AG10803 (cell line): ENCODE data around the gene CDHR5.

Experiments
- DNase-seq: peaks from one replicate; pipeline ENCODE4 v3.0.0; 2010; ENCODE audit warnings: low read depth
- H3K4me3 ChIP-seq: 2 replicates; pipeline ENCODE4 v1.5.1; 2011; ENCODE audit warnings: mild to moderate bottlenecking, low read length, control low read depth
- TF ChIP-seq, protein P1 (sequence below): conservative IDR thresholded peaks from 2 replicates; pipeline ENCODE4 v1.5.1; 2011; ENCODE audit warnings: mild to moderate bottlenecking, low read length, control low read depth, inconsistent platforms

Gene CDHR5

DNA sequence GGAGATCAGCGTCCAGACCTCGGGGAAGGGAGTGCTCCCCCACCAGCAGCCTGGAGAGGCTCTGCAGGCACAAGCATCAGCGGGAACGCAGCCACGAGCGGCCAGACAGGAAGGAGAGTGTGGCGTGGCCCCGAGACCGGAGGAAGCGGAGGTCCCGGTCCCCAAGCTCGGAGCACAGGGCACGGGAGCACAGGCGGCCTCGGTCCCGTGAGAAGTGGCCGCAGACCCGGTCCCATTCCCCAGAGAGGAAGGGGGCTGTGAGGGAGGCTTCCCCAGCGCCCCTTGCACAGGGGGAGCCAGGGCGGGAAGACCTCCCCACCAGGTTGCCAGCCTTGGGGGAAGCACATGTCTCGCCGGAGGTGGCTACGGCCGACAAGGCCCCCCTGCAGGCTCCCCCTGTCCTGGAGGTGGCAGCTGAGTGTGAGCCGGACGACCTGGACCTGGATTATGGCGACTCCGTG, 15.9 kb downstream of the CDHR5 start:
- DNase-seq = no peak
- H3K4me3 ChIP-seq = no peak overlapping the region
- TF ChIP-seq, protein P1, sequence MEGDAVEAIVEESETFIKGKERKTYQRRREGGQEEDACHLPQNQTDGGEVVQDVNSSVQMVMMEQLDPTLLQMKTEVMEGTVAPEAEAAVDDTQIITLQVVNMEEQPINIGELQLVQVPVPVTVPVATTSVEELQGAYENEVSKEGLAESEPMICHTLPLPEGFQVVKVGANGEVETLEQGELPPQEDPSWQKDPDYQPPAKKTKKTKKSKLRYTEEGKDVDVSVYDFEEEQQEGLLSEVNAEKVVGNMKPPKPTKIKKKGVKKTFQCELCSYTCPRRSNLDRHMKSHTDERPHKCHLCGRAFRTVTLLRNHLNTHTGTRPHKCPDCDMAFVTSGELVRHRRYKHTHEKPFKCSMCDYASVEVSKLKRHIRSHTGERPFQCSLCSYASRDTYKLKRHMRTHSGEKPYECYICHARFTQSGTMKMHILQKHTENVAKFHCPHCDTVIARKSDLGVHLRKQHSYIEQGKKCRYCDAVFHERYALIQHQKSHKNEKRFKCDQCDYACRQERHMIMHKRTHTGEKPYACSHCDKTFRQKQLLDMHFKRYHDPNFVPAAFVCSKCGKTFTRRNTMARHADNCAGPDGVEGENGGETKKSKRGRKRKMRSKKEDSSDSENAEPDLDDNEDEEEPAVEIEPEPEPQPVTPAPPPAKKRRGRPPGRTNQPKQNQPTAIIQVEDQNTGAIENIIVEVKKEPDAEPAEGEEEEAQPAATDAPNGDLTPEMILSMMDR = no peak

GRCh38 chr11:607971-608659, 16.6 kb downstream of the CDHR5 start:
- TF ChIP-seq, protein P1 = no peak
- DNase-seq = no peak
- no peak overlapping the region for H3K4me3 ChIP-seq

GRCh38 chr11:607020-607780, 17.6 kb downstream of the CDHR5 start:
- H3K4me3 ChIP-seq = no peak overlapping the region
- TF ChIP-seq, protein P1 = no peak
- DNase-seq = no peak

DNA sequence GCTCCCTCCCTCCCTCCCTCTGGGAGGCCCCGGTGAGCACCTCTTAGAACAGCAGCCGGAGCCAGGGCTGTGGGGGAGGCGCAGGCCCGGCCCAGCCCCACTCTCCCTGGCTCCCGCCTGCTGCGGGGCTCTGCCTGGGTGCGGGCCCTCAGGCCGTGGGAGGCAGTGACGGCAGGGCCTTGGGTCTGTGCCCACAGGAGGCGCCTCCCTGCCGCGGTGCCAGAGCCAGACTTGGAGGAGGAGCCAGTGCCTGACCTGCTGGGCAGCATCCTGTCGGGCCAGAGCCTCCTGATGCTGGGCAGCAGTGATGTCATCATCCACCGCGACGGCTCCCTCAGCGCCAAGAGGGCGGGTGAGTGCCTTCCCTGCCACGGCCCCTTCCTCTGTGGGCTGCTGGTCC, 18.5 kb downstream of the CDHR5 start:
- TF ChIP-seq, protein P1 = no peak
- DNase-seq = peak; percentile 10
- no peak overlapping the region for H3K4me3 ChIP-seq

DNA sequence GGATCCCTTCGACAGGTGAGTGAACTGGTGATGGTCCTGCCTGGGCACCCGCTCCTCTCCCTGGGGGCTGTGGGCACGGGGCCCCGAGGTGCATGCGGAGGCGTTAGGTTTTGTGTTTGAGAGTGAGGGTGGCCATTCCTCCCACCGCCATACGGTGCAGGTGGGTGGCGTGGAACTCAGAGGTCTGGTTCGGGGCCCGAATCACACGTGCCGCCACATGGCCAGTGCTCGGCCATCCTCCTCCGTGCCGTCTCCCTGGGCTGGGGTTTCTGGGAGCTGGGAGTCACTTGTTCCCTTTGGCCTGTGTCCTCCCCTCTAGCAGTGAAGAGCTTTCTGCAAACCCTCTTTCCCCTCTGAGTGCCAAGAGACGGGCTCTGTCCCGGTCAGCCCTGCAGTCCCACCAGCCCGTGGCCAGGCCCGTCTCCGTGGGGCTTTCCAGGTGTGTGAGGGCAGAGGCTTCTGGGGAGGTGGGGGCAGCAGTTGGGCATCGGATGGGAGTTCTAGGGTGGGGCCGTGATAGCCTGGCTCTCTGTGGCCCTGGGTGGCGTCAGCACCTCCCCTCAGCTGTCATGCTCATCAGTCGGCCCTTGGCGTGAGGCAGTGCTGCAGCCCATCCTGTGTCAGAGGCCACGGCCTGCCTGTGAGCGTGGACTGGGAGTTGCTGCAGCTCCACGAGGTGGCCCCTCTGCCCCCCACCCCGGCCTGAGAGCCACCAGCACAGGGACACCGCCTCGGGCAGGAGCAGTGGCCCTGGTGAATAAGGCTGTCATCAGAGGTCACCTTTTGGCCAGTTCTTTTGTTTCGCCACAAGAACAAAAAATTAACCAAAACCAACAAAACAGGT, 19.2 kb downstream of the CDHR5 start:
- TF ChIP-seq, protein P1 = no peak
- H3K4me3 ChIP-seq = no peak overlapping the region
- no peak for DNase-seq

GRCh38 chr11:603154-603553, 21.6 kb downstream of the CDHR5 start:
- TF ChIP-seq, protein P1 = no peak
- no peak overlapping the region for H3K4me3 ChIP-seq
- DNase-seq = no peak
